Immature natural killer cell (primary cell): Measurements from ENCODE around the gene COX7C. TPM values are rescaled to one million over a fixed set of nuclear protein-coding genes. Genes with fewer than 3 reads are reported as not detected.
A peak's percentile ranks its signal among the peaks of the same experiment; 100 is the strongest.
"Not testable (repeated sequence)": the region's sequence is repeated elsewhere in the genome, so short reads cannot be mapped to it uniquely, and the experiment has no call there.

Source experiments
- DNase-seq, 3 donors: peaks; one replicate each; pipeline ENCODE4 v3.0.0; 2022; ENCODE audit warnings: mixed read lengths in 1 of 3
- H3K27ac Mint-ChIP-seq, 6 donors: one replicate each; pipeline ENCODE4 v1.8.0; 2020; ENCODE audit warnings: mixed read lengths in 6 of 6, mild to moderate bottlenecking in 5 of 6, inconsistent platforms in 4 of 6, moderate library complexity in 3 of 6
- H3K27me3 Mint-ChIP-seq, 3 donors: one replicate each; pipeline ENCODE4 v1.8.0; 2020 to 2021; ENCODE audit warnings: low read depth in 3 of 3, mild to moderate bottlenecking in 3 of 3, mixed read lengths in 3 of 3, moderate library complexity in 3 of 3, inconsistent platforms in 1 of 3
- H3K36me3 Mint-ChIP-seq, 3 donors: one replicate each; pipeline ENCODE4 v1.8.0; 2020; ENCODE audit warnings: mixed read lengths in 3 of 3, inconsistent platforms in 2 of 3, mild to moderate bottlenecking in 2 of 3
- H3K4me1 Mint-ChIP-seq, 2 donors: one replicate each; pipeline ENCODE4 v1.8.0; 2020; ENCODE audit warnings: inconsistent platforms in 2 of 2, mild to moderate bottlenecking in 2 of 2, mixed read lengths in 2 of 2, moderate library complexity in 1 of 2
- H3K4me3 Mint-ChIP-seq, 5 donors: one replicate each; pipeline ENCODE4 v1.8.0; 2020; ENCODE audit warnings: mild to moderate bottlenecking in 5 of 5, mixed read lengths in 5 of 5, inconsistent platforms in 3 of 5, moderate library complexity in 3 of 5
- H3K9me3 Mint-ChIP-seq, 6 donors: one replicate each; pipeline ENCODE4 v1.8.0; 2020; ENCODE audit warnings: mild to moderate bottlenecking in 6 of 6, mixed read lengths in 6 of 6, inconsistent platforms in 4 of 6, moderate library complexity in 3 of 6
- polyA plus RNA-seq, 3 donors: library from polyadenylated mRNA; unstranded; fragments of 300-500 nt; fragmentation: Illumina TruSeq; gene quantifications; one replicate each; pipeline ENCODE4 v1.2.3, GENCODE V29; 2021

COX7C gene, protein sequence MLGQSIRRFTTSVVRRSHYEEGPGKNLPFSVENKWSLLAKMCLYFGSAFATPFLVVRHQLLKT
- 100 to 1,000 TPM; 503 to 610 (median 528) TPM for polyA plus RNA-seq

DNA sequence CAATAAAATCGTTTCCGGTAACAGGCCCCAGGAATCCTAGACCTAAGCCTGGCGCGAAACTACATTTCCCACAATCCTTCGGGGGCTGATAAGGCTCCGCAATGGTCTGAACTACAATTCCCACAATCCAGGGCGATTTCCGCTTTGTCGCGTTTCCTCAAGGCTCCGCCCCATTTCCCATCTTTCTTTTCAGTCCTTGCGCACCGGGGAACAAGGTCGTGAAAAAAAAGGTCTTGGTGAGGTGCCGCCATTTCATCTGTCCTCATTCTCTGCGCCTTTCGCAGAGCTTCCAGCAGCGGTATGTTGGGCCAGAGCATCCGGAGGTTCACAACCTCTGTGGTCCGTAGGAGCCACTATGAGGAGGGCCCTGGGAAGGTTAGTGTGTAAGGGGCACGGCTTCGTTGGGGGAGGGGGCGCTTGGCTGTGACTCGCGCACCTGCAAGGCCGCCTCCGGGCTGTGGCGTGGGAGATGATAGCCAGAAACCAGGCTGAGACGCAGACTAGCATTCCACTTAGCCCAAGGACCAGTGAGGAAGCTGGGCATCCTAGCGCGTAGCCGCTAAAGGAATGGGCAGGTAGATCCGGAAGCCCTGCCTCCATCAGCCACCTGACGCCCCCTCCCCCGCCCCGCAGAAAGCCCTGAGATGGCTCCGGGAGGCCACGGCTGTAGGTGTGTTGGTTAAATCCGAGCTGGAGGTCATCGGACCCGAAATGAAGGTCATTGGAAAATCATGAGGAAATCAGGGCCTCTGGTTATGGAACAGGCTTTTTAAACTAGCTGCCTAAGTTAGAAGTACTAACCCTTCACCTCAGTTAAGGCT lies at the start of gene COX7C:
Gene COX7C, plus strand, starts transcription at position 186 of the 821 bp plus-strand sequence. Its CDS starts 115 bp downstream, at position 301.
- Mint-ChIP-seq H3K9me3 (no peaks in the 10 kb centered on the region), H3K27me3 (peaks cover 10 to 14% (median 12%) of the 10 kb centered on the region in 3 donors), H3K4me3 (peak within 1 kb of the TSS; percentile 98 to 100 (median 100)), H3K4me1 (peaks cover 28 to 32% of the 10 kb centered on the region in 2 donors), H3K27ac (peak within 1 kb of the TSS; percentile 96 to 100 (median 100)), H3K36me3 (peaks cover 5 to 23% (median 11%) of the 10 kb centered on the region in 3 donors)
- peak; percentile 90 to 92 (median 92) for DNase-seq

DNA sequence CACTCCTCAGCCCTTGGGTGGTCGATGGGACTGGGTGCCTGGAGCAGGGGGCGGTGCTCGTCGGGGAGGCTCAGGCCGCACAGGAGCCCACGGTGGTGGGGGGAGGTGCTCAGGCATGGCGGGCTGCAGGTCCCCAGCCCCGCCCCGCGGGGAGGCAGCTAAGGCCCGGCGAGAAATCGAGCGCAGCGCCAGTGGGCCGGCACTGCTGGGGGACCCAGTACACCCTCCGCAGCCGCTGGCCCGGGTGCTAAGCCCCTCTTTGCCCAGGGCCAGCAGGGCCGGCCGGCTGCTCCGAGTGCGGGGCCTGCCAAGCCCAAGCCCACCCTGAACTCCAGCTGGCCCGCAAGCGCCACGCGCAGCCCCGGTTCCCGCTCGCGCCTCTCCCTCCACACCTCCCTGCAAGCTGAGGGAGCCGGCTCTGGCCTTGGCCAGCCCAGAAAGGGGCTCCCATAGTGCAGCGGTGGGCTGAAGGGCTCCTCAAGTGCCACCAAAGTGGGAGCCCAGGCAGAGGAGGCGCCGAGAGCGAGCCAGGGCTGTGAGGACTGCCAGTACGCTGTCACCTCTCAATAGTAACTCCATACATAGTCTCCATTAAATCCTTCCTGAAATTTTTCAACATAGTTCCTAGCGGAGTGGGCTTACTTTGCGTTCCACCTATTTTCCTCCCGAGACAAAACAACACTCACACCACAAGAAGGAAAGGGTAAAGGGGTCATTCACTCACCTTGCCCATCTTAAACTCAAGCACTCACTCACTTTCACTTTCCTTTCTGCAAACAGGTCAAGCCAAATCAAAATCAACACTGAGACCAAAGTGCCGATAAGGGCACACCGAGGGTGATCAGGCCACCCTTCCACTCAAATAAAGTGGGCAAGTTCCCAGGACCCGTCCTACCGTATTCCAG lies 48.0 kb upstream of the COX7C start:
- not testable (repeated sequence) for DNase-seq, H3K27me3 Mint-ChIP-seq, H3K4me3 Mint-ChIP-seq, H3K9me3 Mint-ChIP-seq, H3K36me3 Mint-ChIP-seq, H3K4me1 Mint-ChIP-seq
- peak overlapping the region in 1 of 6 donors; percentile 67 for H3K27ac Mint-ChIP-seq

DNA sequence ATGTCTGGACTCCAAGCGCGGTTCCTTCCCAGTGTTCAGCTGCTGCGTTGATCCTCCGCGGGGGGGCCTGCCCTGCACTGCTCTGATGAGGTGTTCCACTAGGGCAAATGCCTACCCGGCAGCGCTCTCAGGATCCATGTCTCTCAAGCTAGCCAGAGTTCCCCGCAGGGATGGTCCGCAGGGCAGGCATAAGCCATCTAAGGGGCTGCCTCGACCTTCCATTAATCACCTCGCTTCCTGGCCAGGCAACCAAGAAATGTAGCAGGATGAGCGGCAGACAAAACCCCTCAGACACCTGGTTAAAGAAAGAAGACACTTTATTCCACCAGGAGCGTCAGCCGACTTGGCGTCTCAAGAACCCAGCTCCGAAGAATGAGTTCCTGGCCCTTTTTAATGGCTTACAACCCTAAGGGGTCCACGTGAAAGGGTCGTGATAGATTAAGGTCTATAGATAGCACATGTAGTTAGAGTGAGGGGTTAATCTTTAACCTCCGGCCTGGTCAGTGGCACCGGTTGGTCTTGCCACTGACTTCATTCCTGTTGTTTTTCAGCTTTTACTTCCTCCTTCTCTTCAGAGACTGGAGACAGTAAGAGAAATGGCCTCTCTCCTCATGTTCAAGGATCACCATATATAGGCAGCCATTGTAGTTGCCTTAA lies 47.2 kb upstream of the COX7C start:
- peaks cover 0 to 1% of the 10 kb centered on the region in 2 donors for H3K4me1 Mint-ChIP-seq
- DNase-seq, result no peak
- no peaks in the 10 kb centered on the region for H3K36me3 Mint-ChIP-seq
- peaks cover 0 to 6% (median 0%) of the 10 kb centered on the region in 3 donors for H3K27me3 Mint-ChIP-seq
- H3K4me3 Mint-ChIP-seq, result no peak overlapping the region
- peaks cover 0 to 5% (median under 1%) of the 10 kb centered on the region in 6 donors for H3K9me3 Mint-ChIP-seq
- no peak overlapping the region for H3K27ac Mint-ChIP-seq

DNA sequence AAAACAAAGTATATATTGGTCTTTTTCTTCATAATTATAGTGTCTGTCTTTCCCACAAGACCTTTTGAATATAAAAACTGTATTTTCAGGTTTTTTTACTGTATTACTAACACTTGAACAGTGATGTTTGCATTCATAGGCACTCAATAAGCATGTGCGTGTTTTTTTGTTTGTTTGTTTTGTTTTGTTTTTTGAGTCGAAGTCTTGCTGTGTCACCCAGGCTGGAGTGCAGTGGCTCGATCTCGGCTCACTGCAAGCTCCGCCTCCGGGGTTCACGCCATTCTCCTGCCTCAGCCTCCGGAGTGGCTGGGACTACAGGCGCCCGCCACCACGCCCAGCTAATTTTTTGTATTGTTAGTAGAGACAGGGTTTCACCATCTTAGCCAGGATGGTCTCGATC lies 46.6 kb upstream of the COX7C start:
- not testable (repeated sequence) for H3K36me3 Mint-ChIP-seq, H3K27ac Mint-ChIP-seq, H3K27me3 Mint-ChIP-seq, H3K4me1 Mint-ChIP-seq, H3K9me3 Mint-ChIP-seq, H3K4me3 Mint-ChIP-seq, DNase-seq

- peaks cover 0 to 5% (median 1%) of the 10 kb centered on the region in 6 donors for H3K9me3 Mint-ChIP-seq
- peaks cover 0 to 1% of the 10 kb centered on the region in 2 donors for H3K4me1 Mint-ChIP-seq
- no peak for DNase-seq
- no peaks in the 10 kb centered on the region for H3K36me3 Mint-ChIP-seq
- H3K4me3 Mint-ChIP-seq, result no peak overlapping the region
- no peak overlapping the region for H3K27ac Mint-ChIP-seq
- H3K27me3 Mint-ChIP-seq, result peaks cover 0 to 2% (median 0%) of the 10 kb centered on the region in 3 donors
These were observed 44.8 kb upstream of the COX7C start for GRCh38 chr5:86572825-86573517.

- H3K4me1 Mint-ChIP-seq, result no peaks in the 10 kb centered on the region
- peaks cover 0 to 5% (median 0%) of the 10 kb centered on the region in 6 donors for H3K9me3 Mint-ChIP-seq
- DNase-seq, result no peak
- H3K27ac Mint-ChIP-seq, result no peak overlapping the region
- H3K36me3 Mint-ChIP-seq, result no peaks in the 10 kb centered on the region
- peaks cover 0 to 3% (median 2%) of the 10 kb centered on the region in 3 donors for H3K27me3 Mint-ChIP-seq
- no peak overlapping the region for H3K4me3 Mint-ChIP-seq
These were observed 38.2 kb upstream of the COX7C start for GRCh38 chr5:86579502-86579901.

DNA sequence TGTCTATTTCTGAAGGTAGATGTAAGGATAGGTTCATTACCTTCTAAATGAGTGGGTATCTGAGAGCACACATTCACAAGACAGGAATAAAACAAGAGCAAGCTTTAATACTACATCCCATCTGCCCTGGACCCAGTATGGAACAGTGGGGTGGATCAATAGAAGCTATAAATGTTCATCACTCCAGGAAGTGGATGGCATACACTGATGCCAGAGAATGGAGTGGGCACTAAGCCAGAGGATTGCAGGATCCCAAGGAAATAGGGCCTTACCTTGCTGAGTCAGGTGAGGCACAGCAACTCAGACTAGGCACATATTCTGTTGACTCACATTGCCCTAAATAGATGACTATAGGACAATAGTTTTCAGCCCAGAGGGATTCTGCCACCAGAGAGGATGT lies 21.3 kb upstream of the COX7C start:
- no peak for DNase-seq
- H3K27ac Mint-ChIP-seq, result no peak overlapping the region
- peaks cover 2 to 5% (median 4%) of the 10 kb centered on the region in 3 donors for H3K27me3 Mint-ChIP-seq
- no peaks in the 10 kb centered on the region for H3K36me3 Mint-ChIP-seq
- H3K9me3 Mint-ChIP-seq, result peaks cover 0 to 11% (median 0%) of the 10 kb centered on the region in 6 donors
- no peak overlapping the region for H3K4me3 Mint-ChIP-seq
- no peaks in the 10 kb centered on the region for H3K4me1 Mint-ChIP-seq

DNA sequence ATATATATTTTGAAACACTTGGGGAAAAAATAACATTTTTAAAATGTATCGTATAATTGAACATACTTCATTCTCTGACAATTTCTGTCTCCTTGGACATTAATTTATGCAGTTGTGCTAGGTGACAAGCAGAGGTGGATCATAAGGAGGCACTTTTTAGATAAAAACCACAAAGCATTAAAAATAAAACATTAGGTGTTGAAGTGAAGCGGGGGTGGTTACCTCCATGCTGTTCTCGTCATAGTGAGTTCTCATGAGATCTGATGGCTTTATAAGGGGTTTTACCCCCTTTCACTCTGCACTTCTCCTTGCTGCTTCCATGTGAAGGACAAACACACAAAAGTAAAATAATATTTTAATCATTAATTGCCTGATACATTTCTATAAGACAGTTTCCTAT lies 11.9 kb upstream of the COX7C start:
- peaks cover 4 to 6% (median 4%) of the 10 kb centered on the region in 3 donors for H3K27me3 Mint-ChIP-seq
- no peaks in the 10 kb centered on the region for H3K4me1 Mint-ChIP-seq
- no peaks in the 10 kb centered on the region for H3K9me3 Mint-ChIP-seq
- DNase-seq, result no peak
- no peaks in the 10 kb centered on the region for H3K36me3 Mint-ChIP-seq
- H3K4me3 Mint-ChIP-seq, result no peak overlapping the region
- H3K27ac Mint-ChIP-seq, result no peak overlapping the region

DNA sequence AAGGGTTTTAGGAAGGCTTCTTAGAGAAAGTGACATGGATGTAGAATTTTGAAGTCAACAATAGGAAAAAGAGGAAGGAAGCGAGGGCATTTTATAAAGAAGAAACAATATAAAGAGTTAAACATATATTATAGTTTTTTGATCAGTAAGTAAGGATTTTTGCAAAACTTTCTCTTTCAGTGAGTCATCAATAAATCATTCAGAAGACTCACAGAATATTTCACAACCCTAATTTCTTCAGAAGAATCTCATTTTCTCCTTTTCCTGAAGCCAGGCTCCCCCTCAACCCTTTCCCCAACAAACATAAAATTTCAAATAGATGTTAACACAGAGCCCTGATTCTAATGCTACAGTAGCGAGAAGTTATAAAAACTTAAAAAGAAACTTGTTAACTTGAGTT lies 4.3 kb upstream of the COX7C start:
- H3K4me1 Mint-ChIP-seq, result peaks cover 11 to 12% of the 10 kb centered on the region in 2 donors
- H3K27me3 Mint-ChIP-seq, result peaks cover 10 to 34% (median 14%) of the 10 kb centered on the region in 3 donors
- no peak overlapping the region for H3K27ac Mint-ChIP-seq
- peaks cover 0 to 5% (median 0%) of the 10 kb centered on the region in 3 donors for H3K36me3 Mint-ChIP-seq
- H3K4me3 Mint-ChIP-seq, result no peak overlapping the region
- no peaks in the 10 kb centered on the region for H3K9me3 Mint-ChIP-seq
- no peak for DNase-seq

DNA sequence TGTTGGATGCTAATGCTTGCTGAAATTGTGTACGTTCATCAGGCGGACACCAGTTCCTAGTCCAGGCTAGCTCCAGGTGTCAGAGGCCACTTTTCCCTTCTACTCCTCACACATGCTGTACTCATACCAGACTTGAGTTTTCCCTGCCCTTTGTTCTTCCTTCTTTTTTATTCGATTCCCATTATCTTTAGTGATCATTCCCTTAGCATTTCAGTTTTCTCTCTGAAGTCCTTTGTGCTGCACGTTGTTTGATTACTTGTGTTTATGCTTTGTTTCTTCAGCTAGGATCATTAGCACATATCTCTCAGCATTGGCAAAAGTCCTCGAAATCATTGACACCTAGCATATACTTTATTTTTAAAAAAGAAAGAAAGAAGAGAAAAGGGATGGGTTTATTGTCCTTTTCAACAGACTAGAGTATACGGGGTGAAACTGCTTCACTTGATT lies 409 bp upstream of the COX7C start:
- peak overlapping the region; percentile 98 to 100 (median 100) for H3K4me3 Mint-ChIP-seq
- no peak for DNase-seq
- peaks cover 10 to 14% (median 12%) of the 10 kb centered on the region in 3 donors for H3K27me3 Mint-ChIP-seq
- H3K9me3 Mint-ChIP-seq, result no peaks in the 10 kb centered on the region
- H3K36me3 Mint-ChIP-seq, result peaks cover 5 to 20% (median 11%) of the 10 kb centered on the region in 3 donors
- peak overlapping the region in 5 of 6 donors; percentile 96 to 100 (median 100) for H3K27ac Mint-ChIP-seq
- peaks cover 28 to 32% of the 10 kb centered on the region in 2 donors for H3K4me1 Mint-ChIP-seq

DNA sequence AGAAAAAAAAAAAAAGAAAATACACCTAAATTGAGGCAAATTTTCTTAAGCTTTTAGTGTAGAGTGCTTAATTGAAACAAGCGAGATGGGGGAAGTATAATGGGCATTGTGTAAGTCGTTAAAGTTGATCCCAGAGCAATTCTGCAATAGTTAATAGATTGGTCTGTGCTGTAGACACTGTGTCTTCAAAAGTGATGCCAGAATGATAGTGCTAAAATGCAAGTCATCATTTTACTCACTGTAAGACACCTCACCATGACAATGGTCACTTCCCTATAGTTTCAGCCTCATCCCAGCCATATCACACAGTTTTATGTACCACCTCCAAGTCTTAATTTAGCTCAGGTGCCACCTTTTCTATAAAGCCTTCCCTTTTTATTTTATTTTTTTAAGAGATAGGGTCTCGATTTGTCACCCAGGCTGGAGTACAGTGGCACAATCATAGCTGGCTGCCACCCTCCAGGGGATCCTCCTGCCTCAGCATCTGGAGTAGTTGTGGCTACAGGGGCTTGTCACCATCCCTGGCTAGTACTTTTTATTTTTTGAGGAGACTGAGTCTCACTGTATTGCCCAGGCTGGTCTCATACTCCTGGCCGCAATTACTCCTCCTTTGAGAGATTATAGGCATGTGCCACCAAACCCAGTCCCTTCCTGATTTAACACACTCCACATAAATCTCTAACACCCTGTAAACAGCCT lies 6.2 kb downstream of the COX7C start:
- Mint-ChIP-seq H3K9me3 (no peaks in the 10 kb centered on the region), H3K4me3 (no peak overlapping the region), H3K27me3 (peaks cover 1 to 5% (median 2%) of the 10 kb centered on the region in 3 donors), H3K27ac (peak overlapping the region in 1 of 6 donors; percentile 32), H3K36me3 (peaks cover 5 to 18% (median 11%) of the 10 kb centered on the region in 3 donors), H3K4me1 (peaks cover 12 to 15% of the 10 kb centered on the region in 2 donors)
- DNase-seq, result no peak

GRCh38 chr5:86625148-86625547 lies 7.4 kb downstream of the COX7C start:
- peaks cover 3 to 14% (median 8%) of the 10 kb centered on the region in 3 donors for H3K36me3 Mint-ChIP-seq
- no peak for DNase-seq
- peaks cover 1 to 5% (median 5%) of the 10 kb centered on the region in 3 donors for H3K27me3 Mint-ChIP-seq
- H3K4me1 Mint-ChIP-seq, result peaks cover 1 to 3% of the 10 kb centered on the region in 2 donors
- no peak overlapping the region for H3K27ac Mint-ChIP-seq
- no peaks in the 10 kb centered on the region for H3K9me3 Mint-ChIP-seq
- no peak overlapping the region for H3K4me3 Mint-ChIP-seq
